Measurements from ENCODE around the gene SEMA5A. TPM values are rescaled to one million over a fixed set of nuclear protein-coding genes. Genes with fewer than 3 reads are reported as not detected.

SEMA5A gene
- total RNA-seq, 2 donors from 2014 or later: not detected

DNA sequence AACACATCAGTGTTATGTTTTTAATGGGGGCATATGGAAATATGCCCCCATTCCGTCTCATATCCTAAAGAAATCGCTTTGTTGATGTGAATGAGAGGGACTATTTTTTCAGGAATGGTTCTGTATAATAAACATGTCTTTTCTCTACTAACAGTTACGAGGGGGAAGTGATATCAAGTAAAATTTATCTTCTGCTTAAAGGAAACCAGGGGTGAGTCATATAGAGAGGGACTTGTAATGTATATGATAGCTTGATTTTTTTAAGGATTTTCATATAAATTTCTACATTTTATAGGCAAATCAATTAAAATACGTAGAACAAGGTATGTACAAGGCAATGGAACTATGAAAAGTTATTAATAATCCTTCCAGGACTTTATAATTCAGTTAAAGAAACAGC, 207.1 kb downstream of the SEMA5A start:
- no peak for ATAC-seq (replicated peaks)
- no peak overlapping the region for H3K4me3 Mint-ChIP-seq
- peaks cover 11% of the 10 kb centered on the region for H3K9me3 Mint-ChIP-seq
- H3K36me3 Mint-ChIP-seq (ENCODE audit: low read depth): no peaks in the 10 kb centered on the region
- H3K27me3 Mint-ChIP-seq: no peaks in the 10 kb centered on the region
- no peak overlapping the region for H3K27ac Mint-ChIP-seq
- no peaks in the 10 kb centered on the region for H3K4me1 Mint-ChIP-seq

DNA sequence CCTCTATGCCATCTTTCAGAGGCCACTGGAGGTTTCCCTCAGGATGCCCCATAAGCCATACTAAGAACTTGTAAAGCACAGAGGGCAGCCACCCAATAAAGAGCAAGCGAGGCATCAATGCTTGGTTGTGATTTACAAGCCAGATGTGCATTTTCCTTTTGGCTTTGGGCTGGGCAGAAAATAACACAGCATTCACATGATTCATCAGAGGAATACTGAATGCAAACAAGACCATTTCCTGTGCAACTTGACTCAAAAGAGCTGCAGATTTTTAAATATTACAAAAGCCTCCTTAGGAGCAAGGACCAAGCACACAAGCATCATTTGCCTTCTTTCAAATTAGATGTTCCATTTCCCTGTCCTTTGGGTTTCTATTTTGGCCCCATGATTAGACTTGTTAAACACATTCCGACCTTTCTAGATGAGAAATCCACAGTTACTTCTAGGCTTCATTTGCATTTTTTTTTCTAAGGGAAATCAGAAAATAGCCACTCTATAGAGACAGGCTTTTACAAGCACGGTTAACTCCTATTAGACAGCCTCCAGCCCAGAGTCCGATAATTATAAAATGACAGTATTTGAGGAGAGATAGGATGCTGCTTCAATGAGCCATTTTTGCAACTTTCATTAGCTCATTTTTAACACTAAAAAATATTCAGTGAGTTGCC, 207.8 kb downstream of the SEMA5A start:
- ATAC-seq (replicated peaks): no peak
- no peak overlapping the region for H3K27ac Mint-ChIP-seq
- H3K4me1 Mint-ChIP-seq: no peaks in the 10 kb centered on the region
- H3K9me3 Mint-ChIP-seq: peaks cover 11% of the 10 kb centered on the region
- no peaks in the 10 kb centered on the region for H3K27me3 Mint-ChIP-seq
- no peak overlapping the region for H3K4me3 Mint-ChIP-seq
- no peaks in the 10 kb centered on the region for H3K36me3 Mint-ChIP-seq (ENCODE audit: low read depth)

DNA sequence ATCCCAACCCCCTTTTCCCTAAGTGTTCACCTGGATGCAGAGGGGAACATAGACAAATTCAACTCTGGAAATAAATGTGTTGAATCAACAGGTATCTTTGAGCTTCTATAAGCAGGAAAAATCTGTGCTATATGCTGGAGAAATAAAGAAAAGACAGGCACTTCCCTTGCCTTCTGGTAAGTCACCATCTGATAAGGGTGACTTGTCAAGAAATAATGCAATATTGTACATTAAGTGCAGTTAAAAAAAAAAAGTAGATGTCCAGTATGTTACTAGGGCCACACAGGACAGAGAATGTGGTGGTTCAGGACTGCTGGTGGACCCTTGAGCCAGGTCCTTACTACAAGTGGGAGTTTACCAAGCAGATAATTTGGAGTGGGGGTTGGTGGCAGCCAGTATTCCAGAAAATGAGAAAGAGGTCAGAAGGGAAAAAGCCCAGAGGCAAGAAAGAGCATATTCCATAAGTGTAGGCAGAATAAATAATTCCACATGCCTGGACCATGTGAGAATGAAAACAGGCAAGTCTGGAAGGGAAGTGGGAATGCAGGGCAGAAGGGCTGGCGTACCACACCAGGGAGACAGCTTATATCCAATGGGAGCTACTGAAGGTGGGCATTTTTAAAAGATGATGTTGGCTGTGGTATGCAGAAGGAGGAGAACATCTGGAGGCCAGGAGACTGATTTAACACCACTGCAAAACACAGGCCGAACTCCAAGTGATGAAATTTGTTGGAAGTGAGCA, 209.9 kb downstream of the SEMA5A start:
- ATAC-seq (replicated peaks): no peak
- H3K9me3 Mint-ChIP-seq: peaks cover 11% of the 10 kb centered on the region
- H3K36me3 Mint-ChIP-seq (ENCODE audit: low read depth): no peaks in the 10 kb centered on the region
- H3K27me3 Mint-ChIP-seq: no peaks in the 10 kb centered on the region
- no peaks in the 10 kb centered on the region for H3K4me1 Mint-ChIP-seq
- H3K27ac Mint-ChIP-seq: no peak overlapping the region
- no peak overlapping the region for H3K4me3 Mint-ChIP-seq

DNA sequence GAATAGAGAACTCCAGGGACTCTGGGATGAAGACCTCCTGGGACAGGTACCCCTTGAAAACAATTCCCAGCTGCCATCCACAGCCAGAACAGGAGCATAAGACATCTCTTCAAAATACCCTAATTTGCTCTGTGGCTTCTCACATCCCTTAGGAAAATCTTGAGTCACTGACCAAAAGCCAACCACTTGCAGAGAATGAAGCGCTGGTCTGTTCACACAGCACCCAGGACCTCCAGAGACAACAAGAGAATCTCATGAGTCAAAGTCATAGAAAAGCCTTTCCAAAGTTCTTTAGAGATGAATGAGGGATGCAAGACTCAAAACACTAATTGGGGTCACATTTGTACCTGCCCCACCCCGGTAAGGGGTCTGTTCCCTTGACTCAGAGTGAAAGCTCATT, 210.6 kb downstream of the SEMA5A start:
- ATAC-seq (replicated peaks): no peak
- Mint-ChIP-seq H3K9me3 (peaks cover 11% of the 10 kb centered on the region), H3K36me3 (ENCODE audit: low read depth) (no peaks in the 10 kb centered on the region), H3K4me3 (no peak overlapping the region), H3K27ac (no peak overlapping the region), H3K4me1 (no peaks in the 10 kb centered on the region), H3K27me3 (no peaks in the 10 kb centered on the region)

DNA sequence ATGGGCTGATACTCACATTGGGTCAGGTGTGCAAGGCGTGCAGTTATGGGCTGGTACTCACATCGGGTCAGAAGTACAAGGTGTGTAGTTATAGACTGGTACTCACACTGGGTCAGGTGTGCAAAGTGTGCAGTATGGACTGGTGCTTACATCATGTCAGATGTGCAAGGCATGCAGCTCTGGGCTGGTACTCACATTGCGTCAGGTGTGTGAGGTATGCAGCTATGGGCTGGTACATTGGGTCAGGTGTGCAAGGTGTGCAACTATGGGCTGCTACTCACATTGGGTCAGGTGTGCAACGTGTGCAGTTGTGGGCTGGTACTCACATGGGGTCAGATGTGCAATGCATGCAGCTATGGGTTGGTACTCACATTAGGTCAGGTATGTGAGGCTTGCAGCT, 213.8 kb downstream of the SEMA5A start:
- Mint-ChIP-seq H3K27me3 (no peaks in the 10 kb centered on the region), H3K36me3 (ENCODE audit: low read depth) (no peaks in the 10 kb centered on the region), H3K9me3 (peaks cover 11% of the 10 kb centered on the region), H3K27ac (no peak overlapping the region), H3K4me3 (no peak overlapping the region), H3K4me1 (no peaks in the 10 kb centered on the region)
- no peak for ATAC-seq (replicated peaks)

DNA sequence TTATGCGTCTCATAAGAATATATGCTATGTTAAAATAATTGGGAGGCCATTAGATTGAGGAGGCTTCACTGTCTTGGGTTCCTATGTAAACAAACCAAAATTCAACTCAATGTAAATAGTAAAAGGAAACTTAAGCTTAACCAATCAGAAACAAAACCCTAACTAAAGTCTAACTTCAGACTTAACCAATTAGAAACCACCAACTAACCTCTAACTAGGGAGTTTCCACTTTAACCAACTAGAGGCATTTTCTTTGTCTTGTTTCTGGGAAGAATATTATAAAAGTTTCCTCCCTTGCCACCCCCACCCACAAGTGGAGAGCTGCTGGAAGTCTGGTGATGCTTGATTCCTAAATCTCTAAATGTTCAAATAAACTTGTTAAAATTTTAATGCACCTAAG, 214.5 kb downstream of the SEMA5A start:
- H3K36me3 Mint-ChIP-seq (ENCODE audit: low read depth): no peaks in the 10 kb centered on the region
- no peak overlapping the region for H3K4me3 Mint-ChIP-seq
- H3K9me3 Mint-ChIP-seq: peaks cover 9% of the 10 kb centered on the region
- no peak overlapping the region for H3K27ac Mint-ChIP-seq
- H3K4me1 Mint-ChIP-seq: no peaks in the 10 kb centered on the region
- H3K27me3 Mint-ChIP-seq: no peaks in the 10 kb centered on the region
- no peak for ATAC-seq (replicated peaks)

DNA sequence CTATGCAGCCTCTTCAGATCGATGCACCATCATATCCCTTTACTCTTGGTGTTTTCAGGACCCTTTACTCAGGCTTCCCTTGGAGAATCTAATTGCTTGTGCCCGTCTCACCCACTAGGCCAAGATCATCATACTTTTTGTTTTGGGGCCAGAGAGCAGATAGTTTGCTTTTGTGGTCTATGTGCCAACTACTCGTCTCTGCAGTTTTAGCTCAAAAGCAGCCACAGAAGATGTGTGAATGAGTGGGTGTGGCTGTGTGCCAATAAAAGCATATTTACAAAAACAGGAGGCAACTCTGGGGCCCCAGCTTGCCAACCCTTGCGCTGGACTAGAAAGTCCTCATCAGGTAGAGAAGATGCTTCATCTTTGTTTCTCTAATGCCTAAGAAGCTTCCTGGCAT, 216.8 kb downstream of the SEMA5A start:
- no peak for ATAC-seq (replicated peaks)
- Mint-ChIP-seq H3K4me3 (no peak overlapping the region), H3K27me3 (no peaks in the 10 kb centered on the region), H3K4me1 (no peaks in the 10 kb centered on the region), H3K9me3 (peaks cover 4% of the 10 kb centered on the region), H3K27ac (no peak overlapping the region), H3K36me3 (ENCODE audit: low read depth) (no peaks in the 10 kb centered on the region)

DNA sequence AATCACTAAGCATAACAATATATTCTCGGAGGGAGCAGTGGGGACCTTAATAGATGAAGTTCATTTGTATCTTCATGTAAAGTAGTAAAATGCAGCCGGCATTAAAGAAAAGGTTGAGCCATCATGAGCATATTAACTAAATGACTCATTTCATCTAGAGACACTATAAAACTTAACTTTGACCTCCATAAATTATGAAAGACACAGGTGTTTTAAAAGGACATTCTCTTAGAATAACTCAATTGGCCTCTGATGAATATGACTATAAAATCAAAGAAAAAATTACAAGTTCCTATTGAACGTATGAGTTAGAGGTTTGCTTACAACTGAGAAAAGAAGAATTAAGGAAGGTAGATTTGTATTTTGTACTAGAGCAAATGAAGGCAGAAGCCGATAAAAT, 220.3 kb downstream of the SEMA5A start:
- H3K27me3 Mint-ChIP-seq: no peaks in the 10 kb centered on the region
- no peak for ATAC-seq (replicated peaks)
- H3K27ac Mint-ChIP-seq: no peak overlapping the region
- no peaks in the 10 kb centered on the region for H3K4me1 Mint-ChIP-seq
- no peak overlapping the region for H3K4me3 Mint-ChIP-seq
- H3K36me3 Mint-ChIP-seq (ENCODE audit: low read depth): no peaks in the 10 kb centered on the region
- H3K9me3 Mint-ChIP-seq: peaks cover 4% of the 10 kb centered on the region

DNA sequence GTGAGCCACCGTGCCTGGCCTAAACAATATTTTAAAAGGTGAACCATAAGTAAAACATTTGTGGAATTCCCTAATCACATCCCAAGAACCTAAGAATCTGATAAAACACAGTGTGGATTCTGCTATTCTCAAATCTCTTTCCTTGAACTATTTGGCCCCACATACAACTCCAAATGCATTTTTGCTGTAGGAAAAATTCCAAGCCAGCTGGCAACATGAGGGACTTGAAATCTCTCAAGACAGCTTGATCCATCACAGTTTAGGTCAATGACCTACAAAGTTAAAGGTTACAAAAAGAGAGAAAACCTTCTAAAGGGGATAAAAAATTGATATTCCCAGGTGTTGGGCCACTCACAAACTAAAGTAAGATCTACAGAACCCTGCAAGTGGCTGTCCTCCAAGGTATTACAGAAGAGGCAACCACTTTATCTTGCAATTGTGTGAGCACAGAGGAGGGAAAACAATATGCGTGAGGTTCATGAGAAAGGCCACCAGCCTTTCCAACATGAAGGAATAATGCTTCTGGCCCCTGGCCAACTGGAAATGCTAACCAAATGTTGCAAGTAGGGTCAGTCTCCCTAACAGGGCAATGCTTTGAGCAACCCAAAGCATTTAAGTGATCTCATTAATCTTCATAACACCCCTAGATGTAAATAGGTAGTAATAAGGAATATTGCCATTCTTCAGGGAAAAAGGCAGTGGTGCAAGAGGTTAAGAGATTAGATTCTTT, 221.4 kb downstream of the SEMA5A start:
- Mint-ChIP-seq H3K9me3 (peaks cover 4% of the 10 kb centered on the region), H3K36me3 (ENCODE audit: low read depth) (no peaks in the 10 kb centered on the region), H3K27ac (no peak overlapping the region)

DNA sequence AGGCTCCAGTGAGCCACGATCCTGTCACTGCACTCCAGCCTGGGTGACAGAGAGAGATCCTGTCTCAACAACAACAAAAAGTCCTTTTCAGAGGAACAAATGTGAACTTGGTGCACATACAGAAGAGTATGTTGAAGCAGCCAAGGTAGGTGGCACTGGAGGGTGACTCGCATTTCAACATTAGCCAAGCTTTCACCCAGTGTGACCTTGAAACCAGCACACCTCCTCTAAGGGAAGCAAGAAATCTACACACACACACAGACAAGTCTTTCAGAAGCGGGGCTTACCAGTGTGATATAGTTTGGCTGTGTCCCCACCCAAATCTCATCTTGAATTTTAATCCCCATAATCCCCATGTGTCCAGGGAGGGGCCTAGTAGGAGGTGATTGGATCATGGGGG, 225.2 kb downstream of the SEMA5A start:
- no peak overlapping the region for H3K4me3 Mint-ChIP-seq
- H3K9me3 Mint-ChIP-seq: no peaks in the 10 kb centered on the region
- no peaks in the 10 kb centered on the region for H3K4me1 Mint-ChIP-seq
- H3K27me3 Mint-ChIP-seq: no peaks in the 10 kb centered on the region
- ATAC-seq (replicated peaks): no peak
- no peaks in the 10 kb centered on the region for H3K36me3 Mint-ChIP-seq (ENCODE audit: low read depth)
- H3K27ac Mint-ChIP-seq: no peak overlapping the region

More for the DNA sequence above, 221.4 kb downstream of the SEMA5A start:
- no peaks in the 10 kb centered on the region for H3K27me3 Mint-ChIP-seq
- H3K4me1 Mint-ChIP-seq: no peaks in the 10 kb centered on the region
- ATAC-seq (replicated peaks): no peak
- no peak overlapping the region for H3K4me3 Mint-ChIP-seq

DNA sequence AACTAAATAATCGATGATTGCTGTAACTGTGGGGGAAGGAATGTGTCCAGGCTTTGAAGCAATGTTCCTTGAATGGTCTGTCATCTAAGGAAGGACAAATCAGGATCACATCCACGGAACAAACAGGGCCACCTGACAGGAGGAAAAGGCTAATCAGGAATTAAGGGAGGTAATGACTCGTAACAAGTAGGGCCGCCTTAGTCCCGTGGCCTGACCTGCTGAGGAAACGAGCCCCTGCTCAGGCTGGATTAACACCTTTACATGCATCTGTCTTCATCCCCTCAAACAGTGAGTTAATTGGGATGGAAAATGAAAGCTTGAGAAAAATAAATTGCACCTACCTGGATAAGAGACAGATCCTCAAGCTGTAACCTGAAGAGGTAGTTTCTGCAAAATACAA, 227.8 kb downstream of the SEMA5A start:
- Mint-ChIP-seq H3K27me3 (no peaks in the 10 kb centered on the region), H3K9me3 (no peaks in the 10 kb centered on the region), H3K27ac (no peak overlapping the region), H3K4me1 (no peaks in the 10 kb centered on the region), H3K36me3 (ENCODE audit: low read depth) (no peaks in the 10 kb centered on the region), H3K4me3 (no peak overlapping the region)
- ATAC-seq (replicated peaks): no peak

DNA sequence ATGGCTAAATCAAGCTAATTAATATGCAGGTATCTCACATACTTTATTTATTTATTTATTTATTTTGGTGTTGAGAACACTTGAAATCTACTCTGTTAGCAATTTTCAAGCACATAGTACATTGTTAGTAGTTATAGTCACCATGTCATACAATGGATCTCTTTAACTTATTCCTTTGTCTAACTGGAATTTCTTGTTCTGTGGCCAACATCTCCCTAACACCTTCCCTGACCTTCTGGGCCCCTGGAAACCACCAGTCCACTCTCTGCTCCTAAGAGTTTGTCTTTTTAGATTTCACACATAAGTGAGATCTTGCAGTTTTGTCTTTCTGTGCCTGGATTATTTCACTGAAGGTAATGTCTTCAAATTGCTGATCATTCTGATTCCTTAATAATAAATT, 229.1 kb downstream of the SEMA5A start:
- no peak for ATAC-seq (replicated peaks)
- H3K9me3 Mint-ChIP-seq: no peaks in the 10 kb centered on the region
- no peak overlapping the region for H3K27ac Mint-ChIP-seq
- H3K4me3 Mint-ChIP-seq: no peak overlapping the region
- no peaks in the 10 kb centered on the region for H3K27me3 Mint-ChIP-seq
- no peaks in the 10 kb centered on the region for H3K4me1 Mint-ChIP-seq
- H3K36me3 Mint-ChIP-seq (ENCODE audit: low read depth): no peaks in the 10 kb centered on the region

DNA sequence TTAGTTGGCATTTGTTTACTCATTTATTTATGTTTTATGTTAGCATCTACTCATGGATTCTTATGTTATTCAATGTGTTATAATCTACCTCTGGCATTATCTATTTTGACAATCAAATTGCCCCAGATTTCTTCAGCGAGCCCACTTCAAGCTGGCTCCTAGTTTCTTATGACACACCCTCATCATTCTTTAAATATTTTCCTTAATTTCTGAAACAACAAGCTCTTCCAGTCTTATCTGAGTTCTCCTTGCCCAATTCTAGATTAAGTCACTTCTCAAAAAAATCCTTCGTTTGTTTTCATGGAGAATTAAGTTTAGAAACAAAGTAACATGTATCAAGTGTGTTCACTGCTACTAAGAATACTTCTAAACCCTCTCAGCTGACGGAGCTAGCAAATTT, 229.8 kb downstream of the SEMA5A start:
- no peaks in the 10 kb centered on the region for H3K27me3 Mint-ChIP-seq
- no peak overlapping the region for H3K4me3 Mint-ChIP-seq
- no peaks in the 10 kb centered on the region for H3K36me3 Mint-ChIP-seq (ENCODE audit: low read depth)
- H3K9me3 Mint-ChIP-seq: no peaks in the 10 kb centered on the region
- H3K4me1 Mint-ChIP-seq: no peaks in the 10 kb centered on the region
- H3K27ac Mint-ChIP-seq: no peak overlapping the region
- no peak for ATAC-seq (replicated peaks)

DNA sequence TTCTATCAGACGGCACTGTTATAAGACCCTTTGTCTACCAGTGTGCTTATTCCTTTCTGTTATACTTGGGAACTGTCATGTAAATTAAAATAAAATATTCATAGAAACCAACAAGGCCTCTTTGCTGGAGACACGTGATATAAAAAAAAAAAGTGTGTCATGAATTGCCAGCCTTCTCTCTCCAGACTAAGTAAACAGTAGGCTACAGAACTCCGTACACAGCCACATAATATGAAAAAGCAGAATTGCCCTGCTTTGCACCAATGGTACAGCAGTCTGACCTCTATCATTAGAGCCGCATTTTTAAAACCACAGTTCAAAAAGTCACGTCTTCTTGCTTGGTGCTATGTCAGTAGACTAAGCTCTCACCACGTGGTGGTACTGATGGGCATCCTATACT, 231.3 kb downstream of the SEMA5A start:
- no peak for ATAC-seq (replicated peaks)
- Mint-ChIP-seq H3K4me1 (no peaks in the 10 kb centered on the region), H3K9me3 (no peaks in the 10 kb centered on the region), H3K36me3 (ENCODE audit: low read depth) (no peaks in the 10 kb centered on the region), H3K4me3 (no peak overlapping the region), H3K27me3 (no peaks in the 10 kb centered on the region), H3K27ac (no peak overlapping the region)

DNA sequence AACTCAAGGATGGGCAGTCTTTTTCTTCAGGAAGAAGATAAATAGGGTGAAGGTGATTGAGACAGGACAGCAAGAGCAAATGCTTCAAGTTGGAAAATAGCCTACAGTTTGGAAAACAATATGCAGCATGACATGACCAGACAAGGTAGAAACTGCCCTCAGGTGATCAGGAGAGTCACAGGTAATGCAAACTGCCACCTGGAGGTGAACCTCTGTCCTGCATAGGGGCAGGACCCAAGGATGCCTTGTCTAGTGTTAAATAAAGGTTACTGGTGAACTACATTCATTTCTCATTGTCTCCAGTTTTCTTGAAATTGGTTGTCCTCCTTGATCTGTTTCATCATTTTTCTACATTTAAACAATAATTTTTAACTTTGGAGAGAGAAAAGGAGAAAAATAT, 232.1 kb downstream of the SEMA5A start:
- no peaks in the 10 kb centered on the region for H3K4me1 Mint-ChIP-seq
- no peaks in the 10 kb centered on the region for H3K36me3 Mint-ChIP-seq (ENCODE audit: low read depth)
- no peaks in the 10 kb centered on the region for H3K27me3 Mint-ChIP-seq
- ATAC-seq (replicated peaks): no peak
- no peaks in the 10 kb centered on the region for H3K9me3 Mint-ChIP-seq
- no peak overlapping the region for H3K4me3 Mint-ChIP-seq
- H3K27ac Mint-ChIP-seq: no peak overlapping the region

Data from activated T-helper 17 cell treated with anti-CD3 and anti-CD28 coated beads, Interleukin-2, amount 50 U/mL, for 72 hours (primary cell).